Measurements from ENCODE around the gene OSBPL1A. TPM values are rescaled to one million over a fixed set of nuclear protein-coding genes. Genes with fewer than 3 reads are reported as not detected.

The OSBPL1A gene
- total and polyA plus RNA-seq, 7 donors = 15.2 to 110 (median 71.3) TPM

GRCh38 chr18:24231773-24232735 is 165.6 kb downstream of the OSBPL1A start:
- no peak overlapping the region for H3K4me3 ChIP-seq
- no peaks in the 10 kb centered on the region for H3K9me3 ChIP-seq
- peaks cover 0 to 56% (median 49%) of the 10 kb centered on the region in 4 donors for H3K4me1 ChIP-seq
- WGBS, 2 donors = 39 to 60% methylated on average over 8 of the region's 8 CpGs
- peaks cover 0 to 21% (median 4%) of the 10 kb centered on the region in 4 donors for H3K36me3 ChIP-seq
- H3K27ac ChIP-seq = peak overlapping the region; percentile 57 to 79 (median 68)
- no peaks in the 10 kb centered on the region for H3K27me3 ChIP-seq
- DNase-seq = peak; percentile 74
- TF ChIP-seq POLR2A (IDR thresholded peaks at IDR 0.05) = no peak
- peak in 3 of 4 donors; percentile 24 to 56 (median 37) for TF ChIP-seq EP300 (IDR thresholded peaks at IDR 0.05)
- peak; percentile 51 to 61 (median 58) for TF ChIP-seq POLR2AphosphoS5 (IDR thresholded peaks at IDR 0.05)
- intact Hi-C loops (cut with DNase I) = loop anchor here (1.0 to 5.0 kb wide), 2 partner anchors 34 to 165 kb away; partner anchors contain the start of gene OSBPL1A

DNA sequence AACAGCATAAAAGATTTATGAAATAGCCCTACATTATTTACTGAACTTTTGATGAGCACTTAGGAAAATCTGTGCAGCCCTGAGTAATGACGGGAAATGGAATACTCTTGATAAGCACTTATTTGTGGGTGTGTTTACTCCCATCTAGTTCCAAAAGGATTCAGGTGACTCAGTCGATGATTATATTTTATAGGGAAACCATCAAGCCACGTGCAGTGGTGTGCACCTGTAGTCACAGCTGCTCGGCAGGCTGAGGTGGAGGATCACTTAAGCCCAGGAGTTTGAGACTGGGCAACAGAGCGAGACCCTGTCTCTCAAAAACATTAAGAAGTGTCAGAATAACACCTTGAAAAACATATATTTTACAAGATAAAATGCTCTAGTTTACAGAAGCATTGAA is 166.9 kb downstream of the OSBPL1A start:
- TF ChIP-seq POLR2A (IDR thresholded peaks at IDR 0.05) (no peak), CTCF (IDR thresholded peaks at IDR 0.05) (no peak), EP300 (IDR thresholded peaks at IDR 0.05) (no peak), POLR2AphosphoS5 (IDR thresholded peaks at IDR 0.05) (no peak)
- DNase-seq = no peak
- Histone ChIP-seq H3K36me3 (peaks cover 0 to 8% (median 0%) of the 10 kb centered on the region in 4 donors), H3K9me3 (no peaks in the 10 kb centered on the region), H3K27me3 (no peaks in the 10 kb centered on the region), H3K27ac (peak overlapping the region; percentile 57 to 79 (median 68)), H3K4me1 (peaks cover 0 to 56% (median 49%) of the 10 kb centered on the region in 4 donors), H3K4me3 (no peak overlapping the region)
- intact Hi-C loops (cut with DNase I) = loop anchor here (5.0 kb wide), 1 partner anchor 167 kb away; the partner anchor contains the start of gene OSBPL1A
- 44 to 79% methylated on average over 5 of the region's 5 CpGs for WGBS, 2 donors

GRCh38 chr18:24228667-24229041 is 169.0 kb downstream of the OSBPL1A start:
- no peaks in the 10 kb centered on the region for H3K9me3 ChIP-seq
- 78 to 83% methylated on average over 6 of the region's 6 CpGs for WGBS, 2 donors
- H3K36me3 ChIP-seq = peaks cover 0 to 8% (median 0%) of the 10 kb centered on the region in 4 donors
- no peaks in the 10 kb centered on the region for H3K27me3 ChIP-seq
- H3K27ac ChIP-seq = peak overlapping the region in 2 of 4 donors; percentile 25 to 40
- H3K4me3 ChIP-seq = no peak overlapping the region
- DNase-seq = no peak
- H3K4me1 ChIP-seq = peaks cover 0 to 53% (median 50%) of the 10 kb centered on the region in 4 donors
- TF ChIP-seq POLR2A (IDR thresholded peaks at IDR 0.05) = no peak
- TF ChIP-seq CTCF (IDR thresholded peaks at IDR 0.05) = no peak
- TF ChIP-seq POLR2AphosphoS5 (IDR thresholded peaks at IDR 0.05) = no peak
- TF ChIP-seq EP300 (IDR thresholded peaks at IDR 0.05) = no peak
- intact Hi-C loops (cut with DNase I) = no loop called here

DNA sequence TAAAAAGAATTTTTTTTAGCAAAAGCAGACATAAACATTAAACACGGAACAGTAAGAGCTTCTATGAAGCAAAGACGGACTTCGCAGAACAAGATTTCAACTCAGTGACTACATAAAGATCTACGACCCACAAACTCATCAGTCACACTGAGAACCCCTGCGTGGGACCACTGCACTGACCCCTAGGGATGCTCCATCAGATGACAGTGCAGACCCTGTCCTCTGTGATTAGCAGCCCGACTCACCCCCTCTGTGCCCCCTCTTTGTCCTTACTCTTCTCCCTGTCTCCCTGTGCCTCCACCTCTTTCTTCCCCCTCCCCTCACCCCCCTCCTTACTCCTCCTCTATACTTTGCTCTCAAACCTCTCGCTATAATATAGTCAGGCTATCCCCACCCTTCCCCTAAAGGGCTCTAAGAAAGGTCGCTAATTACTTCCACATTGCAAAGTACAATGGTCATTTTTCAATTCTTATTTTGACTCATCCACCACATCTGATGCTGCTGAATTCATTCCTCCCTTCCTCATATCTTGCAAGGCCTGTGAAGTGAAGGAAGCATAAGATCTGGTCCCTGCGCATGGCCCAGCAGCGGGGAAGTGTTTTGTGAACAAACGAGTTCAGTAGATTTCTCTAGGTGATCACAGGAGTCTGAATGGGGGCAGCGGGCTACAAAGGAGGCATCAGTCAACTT is 169.5 kb downstream of the OSBPL1A start:
- peaks cover 0 to 55% (median 52%) of the 10 kb centered on the region in 4 donors for H3K4me1 ChIP-seq
- no peaks in the 10 kb centered on the region for H3K9me3 ChIP-seq
- TF ChIP-seq POLR2AphosphoS5 (IDR thresholded peaks at IDR 0.05) (no peak), POLR2A (IDR thresholded peaks at IDR 0.05) (no peak), EP300 (IDR thresholded peaks at IDR 0.05) (no peak), CTCF (IDR thresholded peaks at IDR 0.05) (no peak)
- WGBS, 2 donors = 86 to 88% methylated on average over 12 of the region's 12 CpGs
- peaks cover 0 to 8% (median 0%) of the 10 kb centered on the region in 4 donors for H3K36me3 ChIP-seq
- no peak for DNase-seq
- H3K27ac ChIP-seq = peak overlapping the region in 1 of 4 donors; percentile 25
- H3K4me3 ChIP-seq = no peak overlapping the region
- intact Hi-C loops (cut with DNase I) = no loop called here
- H3K27me3 ChIP-seq = no peaks in the 10 kb centered on the region
